GM13976 (cell line): Measurements from ENCODE around the gene ATP5F1D.

Source experiments
- DNase-seq: peaks from one replicate; pipeline ENCODE4 v3.0.0; 2012; ENCODE audit warnings: low spot score
- in situ Hi-C: fragments of 300-500 bp; cut with MboI; formaldehyde crosslinking; loops from one replicate; pipeline ENCODE4 v1.12.0; 2022; ENCODE audit warnings: low sequenced_read_pairs, mixed read lengths, inconsistent platforms; ENCODE audit not compliant: unreplicated experiment
- TF ChIP-seq, protein P1 (sequence below): IDR thresholded peaks from 2 replicates; pipeline ENCODE4 v1.5.1; 2012; ENCODE audit warnings: borderline replicate concordance, mild to moderate bottlenecking; ENCODE audit not compliant: insufficient read depth; ENCODE audit errors: extremely low read depth, missing control alignments, control extremely low read depth

The ATP5F1D gene

DNA sequence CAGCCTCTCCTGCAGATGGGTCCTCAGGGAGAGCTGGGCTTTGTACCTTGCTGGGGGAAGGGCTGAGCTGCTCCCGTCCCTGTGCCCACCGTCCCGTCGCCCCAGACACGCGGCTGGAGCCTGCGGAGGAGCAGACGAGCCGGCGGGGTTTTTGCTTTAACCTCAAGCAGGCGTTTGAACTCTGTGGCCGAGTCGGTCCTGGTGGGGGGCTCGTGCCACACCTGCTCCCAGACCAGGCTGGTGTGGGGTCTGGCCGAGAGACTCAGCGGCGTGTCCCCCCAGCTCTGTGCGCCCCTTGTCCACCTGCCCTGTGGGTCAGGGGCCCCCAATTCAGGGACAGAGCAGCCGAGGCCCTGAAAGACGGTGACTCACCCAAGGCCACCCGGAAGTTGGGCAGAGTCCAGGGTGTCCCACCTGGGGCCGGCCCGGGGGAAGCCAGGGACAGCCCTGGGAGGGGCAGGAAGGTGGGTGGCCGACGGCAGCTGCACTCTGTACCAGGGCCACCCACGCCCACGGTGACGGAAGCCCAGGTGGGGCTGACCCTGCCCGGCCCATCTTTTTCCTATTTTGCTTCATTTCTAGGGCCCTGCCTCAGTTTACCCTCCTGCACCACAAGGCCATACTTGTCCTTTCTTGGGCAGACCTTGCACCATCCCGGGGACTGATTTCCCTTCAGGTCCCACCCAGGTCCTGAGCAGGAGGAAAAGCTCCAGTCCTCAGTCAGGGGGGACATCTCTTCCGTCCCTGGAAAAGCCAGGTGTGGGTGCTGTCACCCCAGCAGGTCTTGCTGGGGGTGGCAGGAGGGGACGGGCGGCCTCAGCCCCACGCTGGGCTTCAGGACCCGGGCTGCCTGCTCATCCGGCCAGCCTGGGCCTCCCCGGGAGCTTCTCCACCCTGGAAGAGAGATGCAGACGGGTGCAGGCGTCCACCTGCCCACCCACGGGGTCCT, 49.4 kb downstream of the ATP5F1D start:
- DNase-seq, result no peak
- TF ChIP-seq, protein P1, sequence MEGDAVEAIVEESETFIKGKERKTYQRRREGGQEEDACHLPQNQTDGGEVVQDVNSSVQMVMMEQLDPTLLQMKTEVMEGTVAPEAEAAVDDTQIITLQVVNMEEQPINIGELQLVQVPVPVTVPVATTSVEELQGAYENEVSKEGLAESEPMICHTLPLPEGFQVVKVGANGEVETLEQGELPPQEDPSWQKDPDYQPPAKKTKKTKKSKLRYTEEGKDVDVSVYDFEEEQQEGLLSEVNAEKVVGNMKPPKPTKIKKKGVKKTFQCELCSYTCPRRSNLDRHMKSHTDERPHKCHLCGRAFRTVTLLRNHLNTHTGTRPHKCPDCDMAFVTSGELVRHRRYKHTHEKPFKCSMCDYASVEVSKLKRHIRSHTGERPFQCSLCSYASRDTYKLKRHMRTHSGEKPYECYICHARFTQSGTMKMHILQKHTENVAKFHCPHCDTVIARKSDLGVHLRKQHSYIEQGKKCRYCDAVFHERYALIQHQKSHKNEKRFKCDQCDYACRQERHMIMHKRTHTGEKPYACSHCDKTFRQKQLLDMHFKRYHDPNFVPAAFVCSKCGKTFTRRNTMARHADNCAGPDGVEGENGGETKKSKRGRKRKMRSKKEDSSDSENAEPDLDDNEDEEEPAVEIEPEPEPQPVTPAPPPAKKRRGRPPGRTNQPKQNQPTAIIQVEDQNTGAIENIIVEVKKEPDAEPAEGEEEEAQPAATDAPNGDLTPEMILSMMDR, result no peak
- in situ Hi-C loops, result no loop called here

DNA sequence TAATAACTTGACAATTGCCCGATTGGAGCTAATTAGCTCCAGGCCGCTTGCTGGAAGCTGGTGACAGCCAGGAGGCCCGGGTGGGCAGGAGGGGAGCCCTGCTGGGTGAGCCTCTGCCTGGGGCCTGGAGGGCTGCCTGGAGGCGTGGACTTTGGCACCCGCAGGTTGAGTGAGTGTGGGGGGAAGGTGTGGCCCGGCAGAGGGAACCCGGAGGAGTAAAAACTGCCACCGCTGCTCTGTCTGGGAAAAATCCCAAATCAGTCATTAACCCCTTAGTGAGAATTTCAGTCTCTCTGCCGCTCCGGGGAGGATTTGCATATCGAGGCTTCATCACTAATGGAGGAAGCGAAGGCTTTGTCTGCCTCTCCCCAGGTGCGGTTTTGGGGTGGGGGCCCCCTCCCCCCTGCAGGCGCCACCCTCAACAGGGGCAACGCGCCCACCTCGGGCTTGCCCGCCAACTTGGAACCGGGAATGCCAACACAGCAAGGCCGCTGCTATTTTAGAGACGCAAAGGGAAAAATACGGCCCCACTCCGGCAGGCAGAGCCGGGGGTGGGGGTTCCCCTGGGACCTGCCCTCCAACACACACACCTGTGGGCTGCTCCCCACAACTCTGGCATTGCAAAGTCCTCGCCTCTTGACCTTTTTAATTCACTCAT, 50.3 kb downstream of the ATP5F1D start:
- DNase-seq, result peak; percentile 79
- in situ Hi-C loops, result no loop called here
- TF ChIP-seq, protein P1, result no peak

DNA sequence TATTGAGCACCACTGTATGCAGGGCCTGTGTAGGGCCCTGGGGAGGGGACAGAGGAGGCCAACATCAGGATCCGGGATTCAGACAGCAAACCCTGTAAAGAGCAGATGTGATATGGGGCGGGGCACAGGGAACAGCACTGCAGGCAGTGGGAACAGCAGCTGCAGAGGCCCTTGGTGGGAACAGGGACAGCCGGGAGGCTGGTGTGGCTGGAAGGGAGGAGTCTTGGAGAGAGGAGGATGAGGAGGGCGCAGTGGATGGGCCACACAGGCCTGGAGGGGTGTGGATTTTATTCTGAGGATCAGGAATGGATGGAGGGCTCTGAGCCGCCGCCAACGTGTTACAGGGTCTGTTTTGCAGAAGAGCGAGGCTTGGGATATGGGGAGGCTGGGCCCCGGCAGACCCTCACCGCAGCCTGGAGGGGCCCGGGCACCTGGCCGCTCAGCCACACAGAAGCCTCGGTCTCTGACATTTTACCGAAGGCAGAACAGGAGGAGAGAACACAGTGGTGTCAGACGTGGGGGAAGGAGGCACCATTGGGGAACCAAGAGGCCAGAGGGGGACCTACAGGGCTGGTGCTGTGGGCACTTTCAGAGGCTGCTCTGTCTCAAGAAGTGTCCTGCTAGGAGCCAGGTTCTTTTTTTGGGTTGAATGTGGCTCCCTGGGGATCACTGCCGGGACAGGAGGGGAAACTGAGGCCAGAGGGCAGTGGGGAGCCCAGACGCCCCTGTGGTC, 51.0 kb downstream of the ATP5F1D start:
- in situ Hi-C loops, result no loop called here
- TF ChIP-seq, protein P1, result no peak
- DNase-seq, result no peak

DNA sequence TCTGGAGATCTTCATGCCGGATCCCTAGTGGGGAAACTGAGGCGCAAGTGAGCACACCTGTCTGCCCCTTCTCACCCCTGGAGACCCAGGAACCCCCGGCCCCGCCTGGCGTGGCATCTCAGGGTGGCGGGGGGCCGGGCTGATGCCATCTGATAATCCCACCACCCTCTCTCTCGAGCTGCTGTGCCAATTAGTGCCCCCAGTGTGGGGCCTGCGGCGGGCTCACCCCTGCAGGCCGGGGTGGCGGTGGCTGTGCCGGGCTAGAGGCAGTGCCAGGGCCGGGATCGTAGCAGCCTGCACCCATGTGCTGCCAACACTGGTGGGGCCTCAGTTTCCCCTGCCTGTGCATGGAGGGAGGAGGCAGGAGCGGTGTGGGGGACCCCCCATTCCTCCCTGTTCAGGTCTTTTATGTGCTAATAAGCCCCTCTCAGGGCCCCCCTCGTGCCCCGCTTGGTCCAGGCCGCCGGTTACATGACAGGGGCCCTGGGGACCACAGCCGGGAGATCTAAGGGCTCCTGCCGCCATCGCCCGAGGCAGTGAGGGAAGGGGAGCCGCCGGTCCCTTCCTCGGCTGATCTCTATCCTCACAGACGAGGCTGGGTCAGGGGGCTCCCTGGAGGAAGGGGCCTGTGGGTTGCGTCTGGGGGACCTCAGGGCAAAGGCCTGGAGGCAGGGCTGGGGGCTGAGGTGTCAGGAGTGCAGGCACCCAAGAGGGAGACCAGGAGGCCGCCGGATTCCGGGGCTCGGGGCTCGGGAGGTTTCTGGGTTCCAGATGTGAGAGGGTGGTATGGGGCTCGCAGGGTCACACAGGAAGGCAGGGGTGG, 52.4 kb downstream of the ATP5F1D start:
- no peak for DNase-seq
- in situ Hi-C loops, result no loop called here
- TF ChIP-seq, protein P1, result no peak
